ENCODE data around the gene DNER.

DNER gene

DNA sequence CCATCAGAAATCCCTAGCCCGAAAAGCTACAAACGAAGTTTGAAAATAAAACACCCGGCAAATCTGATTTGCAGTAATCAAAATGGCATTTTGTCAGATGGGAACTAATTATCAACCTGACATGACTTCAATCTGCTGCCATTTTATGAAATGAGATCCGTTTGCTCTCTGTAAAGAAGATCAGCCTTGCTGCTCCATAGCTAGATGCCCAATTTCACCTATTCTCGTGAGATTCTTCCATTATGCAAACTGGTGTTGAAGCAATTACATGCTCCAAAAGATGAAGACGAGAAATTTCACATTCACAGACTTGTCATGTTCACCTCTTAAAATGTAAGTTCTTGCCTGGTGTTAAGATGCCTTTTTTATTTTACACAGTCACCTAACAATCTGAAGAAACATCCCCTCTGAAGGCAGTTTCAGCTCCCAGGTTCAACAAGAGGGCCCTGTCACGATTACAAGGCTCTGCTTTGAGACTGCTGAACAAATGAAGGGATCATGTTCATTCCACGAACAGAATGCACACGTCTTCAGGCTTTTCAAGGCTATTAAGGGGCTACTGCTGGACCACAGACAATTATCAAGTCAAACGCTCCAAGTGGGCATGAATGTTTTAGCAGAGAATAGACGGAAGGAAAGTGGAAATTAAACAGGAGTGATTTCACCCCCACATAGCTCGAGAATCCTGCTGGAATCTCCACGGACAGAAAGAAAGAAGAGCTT, 270.6 kb downstream of the DNER start:
- ChIA-PET POLR2A (no interaction called here), CTCF (interaction anchor here (1.2 kb wide), 1 partner anchor 22 kb away, joined by 3 read pairs; no protein-coding TSS in a partner anchor)
- no peak for DNase-seq (ENCODE audit: extremely low spot score)
- TF ChIP-seq, protein P1, sequence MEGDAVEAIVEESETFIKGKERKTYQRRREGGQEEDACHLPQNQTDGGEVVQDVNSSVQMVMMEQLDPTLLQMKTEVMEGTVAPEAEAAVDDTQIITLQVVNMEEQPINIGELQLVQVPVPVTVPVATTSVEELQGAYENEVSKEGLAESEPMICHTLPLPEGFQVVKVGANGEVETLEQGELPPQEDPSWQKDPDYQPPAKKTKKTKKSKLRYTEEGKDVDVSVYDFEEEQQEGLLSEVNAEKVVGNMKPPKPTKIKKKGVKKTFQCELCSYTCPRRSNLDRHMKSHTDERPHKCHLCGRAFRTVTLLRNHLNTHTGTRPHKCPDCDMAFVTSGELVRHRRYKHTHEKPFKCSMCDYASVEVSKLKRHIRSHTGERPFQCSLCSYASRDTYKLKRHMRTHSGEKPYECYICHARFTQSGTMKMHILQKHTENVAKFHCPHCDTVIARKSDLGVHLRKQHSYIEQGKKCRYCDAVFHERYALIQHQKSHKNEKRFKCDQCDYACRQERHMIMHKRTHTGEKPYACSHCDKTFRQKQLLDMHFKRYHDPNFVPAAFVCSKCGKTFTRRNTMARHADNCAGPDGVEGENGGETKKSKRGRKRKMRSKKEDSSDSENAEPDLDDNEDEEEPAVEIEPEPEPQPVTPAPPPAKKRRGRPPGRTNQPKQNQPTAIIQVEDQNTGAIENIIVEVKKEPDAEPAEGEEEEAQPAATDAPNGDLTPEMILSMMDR (IDR thresholded peaks at IDR 0.05; ENCODE audit: control extremely low read depth, extremely low read depth, low read depth, missing control alignments): no peak

DNA sequence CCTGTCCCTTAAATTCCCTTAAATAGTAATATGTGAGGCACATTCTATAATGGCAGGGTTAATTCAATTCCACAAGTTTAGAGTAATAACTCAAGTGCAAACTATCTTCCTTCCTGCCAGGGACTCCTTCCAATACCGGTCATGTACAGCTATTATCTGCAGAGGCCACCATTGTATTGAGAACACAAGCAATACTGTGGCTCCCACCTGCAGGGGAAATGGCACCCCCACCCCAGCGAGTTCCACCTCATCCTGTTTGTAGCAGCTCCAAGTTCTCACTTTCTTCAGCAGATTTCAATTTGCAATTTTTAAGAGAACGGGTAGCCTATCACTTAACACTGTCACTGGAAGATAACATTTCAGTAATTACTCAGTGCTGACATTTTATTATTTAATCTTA, 271.2 kb downstream of the DNER start:
- TF ChIP-seq, protein P1 (IDR thresholded peaks at IDR 0.05; ENCODE audit: control extremely low read depth, extremely low read depth, low read depth, missing control alignments): no peak
- ChIA-PET POLR2A (no interaction called here), CTCF (interaction anchor here (1.2 kb wide), 1 partner anchor 22 kb away, joined by 3 read pairs; no protein-coding TSS in a partner anchor)
- DNase-seq (ENCODE audit: extremely low spot score): no peak

DNA sequence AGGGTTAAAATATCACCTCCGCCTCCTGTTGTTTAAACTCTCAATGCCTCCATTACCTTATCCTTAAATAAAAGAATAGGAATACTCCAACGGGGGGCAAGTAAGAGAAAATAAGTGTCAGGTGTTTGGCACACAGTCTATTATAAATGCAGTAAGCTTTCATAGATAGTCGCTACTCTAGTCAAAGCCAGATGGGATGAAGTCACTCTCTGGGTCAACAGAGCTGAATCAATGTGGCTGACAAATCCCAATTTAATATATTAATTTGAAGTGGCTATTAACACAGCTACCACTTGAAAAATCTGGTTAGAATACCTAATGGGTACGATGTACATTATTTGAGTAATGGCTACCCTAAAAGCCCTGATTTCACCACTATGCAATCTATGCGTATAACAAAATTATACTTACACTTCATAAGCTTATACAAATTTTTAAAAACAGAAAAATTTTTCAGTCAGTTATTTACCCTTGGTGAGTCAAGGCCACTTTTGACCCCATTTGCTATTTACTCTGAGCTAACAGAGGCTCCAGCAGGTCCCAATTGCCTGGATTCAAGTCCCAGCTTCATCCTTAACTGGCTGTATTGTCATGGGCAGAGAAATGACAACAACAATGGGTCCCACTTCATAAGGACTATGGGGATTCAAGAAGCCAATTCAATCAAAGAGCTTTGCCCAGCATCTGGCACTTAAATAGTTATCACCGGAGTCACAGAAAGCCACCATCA, 275.8 kb downstream of the DNER start:
- ChIA-PET POLR2A (no interaction called here), CTCF (interaction anchor here (0.8 to 3.8 kb wide), 3 partner anchors 12 to 15 kb away, joined by 3 to 12 read pairs (median 3); no protein-coding TSS in a partner anchor)
- TF ChIP-seq, protein P1 (IDR thresholded peaks at IDR 0.05; ENCODE audit: control extremely low read depth, extremely low read depth, low read depth, missing control alignments): no peak
- DNase-seq (ENCODE audit: extremely low spot score): no peak

DNA sequence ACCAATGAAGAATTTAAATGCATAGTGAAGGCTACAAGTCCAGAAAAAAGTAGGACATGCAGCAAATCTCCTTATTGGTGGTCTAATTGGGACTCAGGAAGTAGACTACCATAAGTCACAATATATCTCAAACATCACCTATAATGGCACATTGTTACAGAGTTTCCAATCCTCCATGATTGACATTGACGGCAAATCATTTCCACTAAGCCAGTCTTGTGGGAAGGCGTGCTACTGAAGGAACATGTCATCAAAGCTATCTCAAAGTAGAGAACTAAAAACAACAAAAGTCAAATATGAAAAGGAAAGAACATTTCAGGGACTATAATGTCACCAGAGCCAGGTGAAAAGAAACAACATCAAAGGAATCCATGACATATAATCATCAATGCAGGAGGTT, 276.9 kb downstream of the DNER start:
- DNase-seq (ENCODE audit: extremely low spot score): no peak
- TF ChIP-seq, protein P1 (IDR thresholded peaks at IDR 0.05; ENCODE audit: control extremely low read depth, extremely low read depth, low read depth, missing control alignments): no peak
- CTCF ChIA-PET: interaction anchor here (3.8 kb wide), 1 partner anchor 13 kb away, joined by 12 read pairs; no protein-coding TSS in a partner anchor
- POLR2A ChIA-PET: no interaction called here

DNA sequence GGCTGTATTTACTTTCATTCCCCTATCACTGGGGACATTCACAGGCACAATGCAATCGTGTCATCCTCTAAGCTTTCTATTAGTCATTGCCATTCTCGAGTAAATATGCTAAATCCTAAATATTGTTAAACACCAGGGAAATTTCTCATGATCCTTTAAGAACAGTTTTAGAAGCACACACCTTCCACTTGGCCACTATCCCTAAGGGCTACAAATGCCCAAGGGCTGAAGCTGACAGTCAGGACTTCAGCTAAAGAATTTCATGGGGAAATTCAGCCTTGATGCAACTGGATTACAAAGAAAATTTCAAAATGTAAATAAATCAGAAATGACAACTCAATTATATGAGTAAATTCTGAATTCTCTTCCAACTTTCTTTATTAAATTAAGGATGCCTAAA, 280.2 kb downstream of the DNER start:
- no peak for DNase-seq (ENCODE audit: extremely low spot score)
- TF ChIP-seq, protein P1 (IDR thresholded peaks at IDR 0.05; ENCODE audit: control extremely low read depth, extremely low read depth, low read depth, missing control alignments): no peak
- ChIA-PET CTCF (interaction anchor here (1.9 kb wide), 1 partner anchor 23 kb away, joined by 4 read pairs; no protein-coding TSS in a partner anchor), POLR2A (no interaction called here)

DNA sequence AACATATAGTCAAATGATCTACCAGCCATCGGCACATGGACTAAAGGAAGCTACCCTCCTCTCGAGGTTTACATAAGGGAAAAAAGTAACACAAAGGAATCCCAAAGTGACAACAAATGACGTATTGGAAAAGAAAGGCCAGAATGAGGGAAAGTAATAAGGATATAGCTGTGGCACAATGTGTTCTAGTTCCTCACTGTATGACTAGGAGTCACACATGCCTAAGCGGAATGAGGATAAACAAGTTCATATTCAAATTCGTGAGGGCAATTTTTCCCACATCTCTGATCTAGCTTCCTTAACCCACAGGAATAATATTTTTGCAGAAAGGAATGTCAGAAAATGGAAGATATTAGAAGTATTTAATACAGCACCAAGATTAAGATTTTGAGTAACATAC, 281.0 kb downstream of the DNER start:
- CTCF ChIA-PET: interaction anchor here (0.8 to 1.9 kb wide), 2 partner anchors 9 to 24 kb away, joined by 3 to 4 read pairs; no protein-coding TSS in a partner anchor
- TF ChIP-seq, protein P1 (IDR thresholded peaks at IDR 0.05; ENCODE audit: control extremely low read depth, extremely low read depth, low read depth, missing control alignments): no peak
- DNase-seq (ENCODE audit: extremely low spot score): no peak
- POLR2A ChIA-PET: interaction anchor here (0.6 kb wide), 1 partner anchor 1404 kb away, joined by 3 read pairs; no protein-coding TSS in a partner anchor
